Measurements from ENCODE around the gene CCDC57.
A peak's percentile ranks its signal among the peaks of the same experiment; 100 is the strongest.
"Not testable (repeated sequence)": the region's sequence is repeated elsewhere in the genome, so short reads cannot be mapped to it uniquely, and the experiment has no call there.

Gene CCDC57, protein sequence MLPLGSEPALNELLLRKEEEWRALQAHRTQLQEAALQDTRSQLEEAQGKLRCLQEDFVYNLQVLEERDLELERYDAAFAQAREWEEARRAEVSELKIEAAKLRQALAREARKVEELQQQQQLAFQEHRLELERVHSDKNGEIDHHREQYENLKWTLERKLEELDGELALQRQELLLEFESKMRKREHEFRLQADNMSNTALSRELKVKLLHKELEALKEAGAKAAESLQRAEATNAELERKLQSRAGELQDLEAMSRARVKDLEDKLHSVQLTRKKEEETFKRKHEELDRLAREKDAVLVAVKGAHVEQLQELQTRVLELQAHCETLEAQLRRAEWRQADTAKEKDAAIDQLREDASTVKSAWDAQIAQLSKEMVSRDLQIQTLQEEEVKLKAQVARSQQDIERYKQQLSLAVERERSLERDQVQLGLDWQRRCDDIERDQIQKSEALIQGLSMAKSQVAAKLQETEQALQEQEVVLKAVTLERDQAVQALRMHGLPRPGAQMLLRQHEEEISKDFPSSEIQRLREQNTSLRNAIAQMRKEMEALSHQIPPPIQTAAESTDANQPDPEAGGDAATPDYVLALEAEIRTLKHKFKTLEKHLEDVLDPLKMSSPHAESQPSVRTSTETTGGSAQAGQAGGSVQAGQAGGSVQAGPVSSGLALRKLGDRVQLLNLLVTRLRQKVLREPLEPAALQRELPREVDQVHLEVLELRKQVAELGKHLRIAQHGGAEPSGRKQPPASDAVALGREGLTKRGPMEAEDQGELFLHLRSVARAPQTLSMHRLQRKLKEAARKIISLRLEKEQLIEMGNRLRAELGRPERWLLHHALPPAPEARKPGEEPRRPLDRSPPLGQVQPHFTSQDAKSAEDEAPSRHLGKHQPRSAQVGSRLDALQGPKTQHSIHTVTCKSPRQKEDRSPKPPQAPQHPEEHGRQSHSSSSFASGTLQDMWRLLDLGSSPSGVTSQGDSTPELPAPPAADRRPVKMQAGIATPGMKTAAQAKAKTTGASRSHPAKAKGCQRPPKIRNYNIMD

DNA sequence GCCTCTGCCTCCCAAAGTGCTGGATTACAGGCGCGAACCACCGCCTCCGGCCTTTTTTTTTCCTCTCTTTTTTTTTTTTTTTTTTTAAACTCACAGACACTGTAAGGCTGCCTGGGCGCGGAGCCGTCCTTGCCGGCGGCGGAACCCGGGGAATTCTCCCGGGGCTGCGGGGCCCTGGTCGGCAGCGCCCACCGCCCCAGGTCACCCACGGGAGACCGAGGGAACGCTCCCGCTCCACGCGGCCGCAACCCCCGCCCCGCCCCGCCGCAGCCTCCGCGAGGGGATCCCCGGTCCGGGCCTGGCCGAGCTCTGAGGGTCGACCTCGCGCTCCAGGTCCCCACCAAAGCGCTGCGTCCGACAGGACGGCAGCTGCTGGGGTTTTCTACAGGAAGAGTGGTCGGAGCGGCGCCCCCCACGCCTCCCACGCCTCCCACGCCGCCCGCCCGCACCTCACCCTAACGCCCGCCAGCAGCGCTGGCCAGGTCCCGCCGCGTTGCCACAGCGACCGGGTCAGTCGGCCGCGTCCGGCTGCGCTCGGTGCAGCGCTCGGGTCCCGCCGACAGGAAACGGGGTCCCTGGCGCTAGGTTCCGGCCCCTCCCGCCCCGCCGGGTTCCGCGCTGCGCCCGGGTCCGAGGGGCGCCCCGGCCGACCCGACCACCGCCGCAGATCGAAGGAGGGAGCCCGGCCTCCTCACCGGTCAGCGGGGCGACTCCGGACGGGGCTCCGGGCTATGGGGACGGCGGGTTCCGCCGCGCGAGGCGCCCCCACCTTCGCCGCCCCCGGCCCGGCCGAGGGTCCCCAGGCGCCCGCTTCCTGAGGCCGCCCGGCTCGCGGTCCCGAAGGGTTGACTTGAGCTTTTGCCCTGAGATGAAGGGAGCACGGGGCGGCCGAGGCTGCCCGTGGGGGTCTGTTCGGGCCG lies at the start of gene CCDC57:
TSS of gene CCDC57 (minus strand) at position 512 of the 920 bp plus-strand sequence. CDS start 10,898 bp downstream, outside the sequence.
- peak; percentile 55 for DNase-seq (ENCODE audit: low spot score)

DNA sequence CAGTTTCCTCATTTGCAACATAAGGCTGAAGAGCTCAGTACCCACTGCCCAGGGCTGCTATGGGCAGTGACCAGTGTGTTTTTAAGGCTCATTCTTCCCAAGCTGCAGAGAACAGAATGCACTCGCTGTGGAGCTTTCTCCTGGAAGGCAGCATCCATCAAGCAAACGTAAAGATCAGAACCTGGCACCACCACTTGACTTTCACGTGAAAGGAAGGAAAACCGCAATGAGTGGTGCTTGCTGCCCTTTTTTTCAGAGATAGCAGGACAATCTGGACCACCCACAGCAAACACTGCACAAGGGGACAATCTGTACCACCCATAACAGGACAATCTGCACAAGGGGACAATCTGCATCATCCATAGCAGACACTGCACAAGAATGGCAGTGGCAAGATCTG lies 49.7 kb upstream of the CCDC57 start:
- no peak for DNase-seq (ENCODE audit: low spot score)

DNA sequence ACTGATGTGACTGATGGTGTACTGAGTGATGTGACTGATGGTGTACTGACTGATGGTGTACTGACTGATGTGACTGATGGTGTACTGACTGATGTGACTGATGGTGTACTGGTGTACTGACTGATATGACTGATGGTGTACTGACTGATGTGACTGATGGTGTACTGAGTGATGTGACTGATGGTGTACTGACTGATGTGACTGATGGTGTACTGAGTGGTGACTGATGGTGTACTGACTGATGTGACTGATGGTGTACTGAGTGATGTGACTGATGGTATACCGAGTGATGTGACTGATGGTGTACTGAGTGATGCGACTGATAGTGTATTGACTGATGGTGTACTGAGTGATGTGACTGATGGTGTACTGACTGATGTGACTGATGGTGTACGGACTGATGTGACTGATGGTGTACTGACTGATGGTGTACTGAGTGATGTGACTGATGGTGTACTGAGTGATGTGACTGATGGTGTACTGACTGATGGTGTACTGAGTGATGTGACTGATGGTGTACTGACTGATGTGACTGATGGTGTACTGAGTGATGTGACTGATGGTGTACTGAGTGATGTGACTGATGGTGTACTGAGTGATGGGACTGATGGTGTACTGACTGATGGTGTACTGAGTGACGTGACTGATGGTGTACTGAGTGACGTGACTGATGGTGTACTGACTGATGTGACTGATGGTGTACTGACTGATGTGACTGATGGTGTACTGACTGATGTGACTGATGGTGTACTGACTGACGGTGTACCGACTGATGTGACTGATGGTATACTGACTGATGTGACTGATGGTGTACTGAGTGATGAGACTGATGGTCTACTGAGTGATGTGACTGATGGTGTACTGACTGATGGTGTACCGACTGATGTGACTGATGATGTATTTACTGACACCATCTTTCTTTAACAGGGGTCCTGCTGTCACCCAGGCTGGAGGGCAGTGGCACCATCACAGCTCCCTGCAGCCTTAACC lies 47.6 kb upstream of the CCDC57 start:
- DNase-seq (ENCODE audit: low spot score): not testable (repeated sequence)

- DNase-seq (ENCODE audit: low spot score): no peak
These were observed 45.9 kb upstream of the CCDC57 start for GRCh38 chr17:82258555-82258954.

- peak; percentile 79 for DNase-seq (ENCODE audit: low spot score)
These were observed 44.8 kb upstream of the CCDC57 start for GRCh38 chr17:82257473-82257872.

DNA sequence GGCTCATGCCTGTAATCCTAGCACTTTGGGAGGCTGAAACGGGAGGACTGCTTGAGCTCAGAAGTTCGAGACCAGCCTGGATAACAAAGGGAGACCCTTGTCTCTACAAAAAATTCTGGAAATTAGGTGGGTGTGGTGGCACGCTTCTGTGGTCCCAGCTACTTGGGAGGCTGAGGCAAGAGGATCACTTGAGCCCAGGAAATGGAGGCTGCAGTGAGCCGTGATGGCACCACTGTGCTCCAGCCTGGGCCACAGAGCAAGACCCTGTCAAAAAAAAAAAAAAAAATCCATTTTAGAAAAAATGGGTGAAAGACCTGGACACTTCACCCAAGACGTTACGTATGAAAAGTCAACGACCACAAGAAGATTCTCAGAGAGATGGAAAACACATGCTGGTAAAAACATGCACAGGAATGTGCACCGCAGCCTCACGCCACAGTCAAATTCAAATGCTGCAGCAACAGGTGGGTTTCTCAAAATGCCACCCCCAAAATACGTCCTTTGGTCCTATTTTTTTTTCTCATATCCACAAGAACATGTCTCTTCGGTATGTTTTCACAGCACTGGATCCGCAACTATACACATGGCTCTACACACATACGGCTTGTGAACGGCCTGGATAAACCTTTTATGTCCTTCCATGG lies 43.7 kb upstream of the CCDC57 start:
- no peak for DNase-seq (ENCODE audit: low spot score)

DNA sequence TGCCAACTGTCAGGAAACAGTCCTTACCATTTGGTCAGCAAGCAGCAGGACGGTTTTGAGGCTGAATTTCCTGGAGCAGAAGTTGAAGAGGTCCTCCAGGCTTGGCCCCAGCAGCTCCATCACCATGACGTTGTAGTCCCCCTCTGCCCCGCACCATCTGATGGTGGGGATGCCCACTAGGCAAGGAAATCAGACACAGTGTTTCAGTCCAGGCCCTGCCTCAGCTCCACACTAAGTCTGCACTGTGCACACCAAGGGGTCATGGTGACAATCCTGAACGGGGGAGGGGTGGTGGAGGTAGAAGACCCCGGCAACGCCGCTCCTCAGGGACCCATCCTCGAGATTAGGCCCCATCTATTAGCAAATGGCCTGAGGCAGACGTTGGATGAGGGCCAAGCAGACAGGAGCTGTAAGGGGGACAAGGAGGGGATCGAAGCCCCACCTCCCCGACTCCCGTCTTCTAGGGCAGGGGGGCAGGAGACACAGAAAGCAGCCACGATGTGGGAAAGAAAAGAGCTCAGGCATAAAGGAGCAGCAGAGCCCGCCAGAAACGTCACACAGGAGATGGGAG lies 42.8 kb upstream of the CCDC57 start:
- DNase-seq (ENCODE audit: low spot score): no peak

GRCh38 chr17:82254746-82255145 lies 42.1 kb upstream of the CCDC57 start:
- DNase-seq (ENCODE audit: low spot score): not testable (repeated sequence)

DNA sequence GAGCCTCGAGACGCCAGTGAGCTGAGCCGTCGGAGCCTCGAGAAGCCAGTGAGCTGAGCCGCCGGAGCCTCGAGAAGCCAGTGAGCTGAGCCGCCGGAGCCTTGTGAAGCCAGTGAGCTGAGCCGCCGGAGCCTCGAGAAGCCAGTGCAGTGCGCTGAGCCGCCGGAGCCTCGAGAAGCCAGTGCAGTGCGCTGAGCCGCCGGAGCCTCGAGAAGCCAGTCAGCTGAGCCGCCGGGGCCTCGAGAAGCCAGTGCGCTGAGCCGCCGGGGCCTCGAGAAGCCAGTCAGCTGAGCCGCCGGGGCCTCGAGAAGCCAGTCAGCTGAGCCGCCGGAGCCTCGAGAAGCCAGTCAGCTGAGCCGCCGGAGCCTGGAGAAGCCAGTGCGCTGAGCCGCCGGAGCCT lies 41.5 kb upstream of the CCDC57 start:
- DNase-seq (ENCODE audit: low spot score): not testable (repeated sequence)

DNA sequence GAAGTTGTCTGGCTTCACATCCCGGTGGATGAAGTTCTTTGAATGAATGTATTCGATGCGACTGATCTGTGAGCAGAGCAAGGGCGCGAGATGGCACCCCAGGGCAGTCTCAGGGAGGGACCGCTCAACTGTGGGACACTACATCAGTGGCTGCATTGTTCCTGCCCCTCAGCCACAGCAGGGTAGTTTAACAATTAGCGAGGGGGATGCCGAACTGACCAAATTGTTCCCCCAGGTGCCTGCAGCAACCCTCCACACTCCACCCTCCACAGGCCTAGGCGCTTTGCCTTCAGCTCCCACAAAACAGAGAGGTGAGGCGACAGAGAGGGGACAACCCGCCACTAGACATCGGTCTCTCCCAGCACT lies 40.5 kb upstream of the CCDC57 start:
- no peak for DNase-seq (ENCODE audit: low spot score)

- DNase-seq (ENCODE audit: low spot score): no peak
These were observed 40.0 kb upstream of the CCDC57 start for GRCh38 chr17:82252511-82253178.

DNA sequence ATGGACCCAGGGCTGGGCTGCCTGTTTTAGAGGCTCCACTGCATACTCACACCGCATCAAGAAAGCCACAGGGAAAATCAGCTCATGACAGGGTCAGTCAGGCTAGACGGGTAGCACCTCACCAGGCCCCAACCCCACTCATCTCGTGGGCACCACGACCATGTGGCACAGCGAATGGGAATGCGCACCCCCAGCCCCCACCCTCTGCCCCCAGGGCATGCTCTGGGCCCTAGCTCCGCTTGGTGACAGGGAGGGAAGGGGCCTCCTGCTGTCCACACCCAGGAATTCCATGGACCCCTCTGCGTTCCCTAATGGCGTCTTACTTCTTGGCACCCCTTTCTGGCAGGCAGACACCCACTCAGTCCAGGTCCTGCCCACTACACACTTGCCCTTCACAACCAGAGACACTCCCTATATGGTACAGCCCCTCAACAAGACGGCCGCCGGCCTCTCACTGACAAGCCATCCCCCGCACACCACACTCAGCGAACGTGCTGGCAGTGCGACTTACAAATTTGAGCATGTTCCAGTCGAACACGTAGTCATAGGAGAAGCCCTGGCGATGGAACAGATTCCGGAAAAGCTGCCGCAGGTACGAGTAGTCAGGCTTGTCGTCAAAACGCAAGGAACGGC lies 38.3 kb upstream of the CCDC57 start:
- no peak for DNase-seq (ENCODE audit: low spot score)

- DNase-seq (ENCODE audit: low spot score): no peak
These were observed 37.4 kb upstream of the CCDC57 start for GRCh38 chr17:82249896-82250581.

DNA sequence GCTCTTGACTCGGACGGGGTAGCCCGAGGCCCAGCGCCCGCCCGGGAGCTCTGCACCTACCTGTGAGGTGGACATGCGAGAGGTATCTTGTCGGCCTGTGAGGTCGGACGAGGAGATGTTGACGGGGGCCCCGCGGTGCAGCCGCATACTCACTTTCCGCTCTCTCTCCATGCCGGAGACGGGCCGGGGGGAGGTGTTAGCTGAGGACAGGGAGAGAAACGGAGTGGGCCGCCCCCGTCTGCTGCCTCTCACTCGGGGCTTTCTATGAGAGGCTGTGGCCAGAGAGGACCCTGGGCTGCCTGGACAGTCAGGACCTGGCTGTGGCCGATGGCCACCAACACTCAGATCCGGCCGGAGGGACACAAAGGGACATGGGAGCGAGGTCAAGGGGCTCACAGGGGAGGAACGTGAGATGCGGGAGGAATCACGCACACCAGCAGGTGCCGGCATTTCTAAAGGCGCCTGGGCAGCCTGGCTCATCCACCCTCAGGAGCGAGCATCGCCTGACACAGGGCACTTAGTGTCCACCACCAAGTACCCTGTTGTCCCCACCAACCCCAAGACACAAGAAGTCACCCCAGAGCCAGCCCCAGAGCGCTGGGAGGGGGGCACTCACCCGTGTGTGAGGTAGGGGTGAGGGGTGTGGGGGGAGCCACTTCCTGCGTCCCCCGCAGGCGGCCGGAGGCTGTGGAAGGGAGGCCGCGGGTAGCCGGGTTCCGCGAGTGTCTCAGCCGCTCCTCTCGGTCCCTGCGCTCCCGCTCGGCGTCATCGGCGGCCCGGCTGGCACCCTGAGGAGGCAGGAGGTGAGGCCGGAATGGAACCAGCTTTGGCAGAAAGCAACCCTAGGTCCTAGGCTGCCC lies 36.4 kb upstream of the CCDC57 start:
- DNase-seq (ENCODE audit: low spot score): no peak

- no peak for DNase-seq (ENCODE audit: low spot score)
These were observed 35.4 kb upstream of the CCDC57 start for GRCh38 chr17:82247856-82248671.

- no peak for DNase-seq (ENCODE audit: low spot score)
These were observed 34.7 kb upstream of the CCDC57 start for GRCh38 chr17:82247182-82247823.
